Subcutaneous abdominal adipose tissue (tissue), 5 donors: ENCODE data around the gene LGALS8.
"Not testable (repeated sequence)": the region's sequence is repeated elsewhere in the genome, so short reads cannot be mapped to it uniquely, and the experiment has no call there.

Source experiments
- H3K27ac ChIP-seq: one replicate; pipeline ENCODE4 v1.7.0; 2013; ENCODE audit warnings: low read depth, mild to moderate bottlenecking, inconsistent platforms, low read length, moderate library complexity
- H3K27me3 ChIP-seq, 5 donors: one replicate each; pipeline ENCODE4 v1.7.0; 2013; ENCODE audit warnings: low read length in 5 of 5, inconsistent platforms in 1 of 5; ENCODE audit not compliant: control insufficient read depth in 5 of 5, insufficient read depth in 4 of 5
- H3K36me3 ChIP-seq, 5 donors: one replicate each; pipeline ENCODE4 v1.7.0; 2013; ENCODE audit warnings: low read length in 5 of 5; ENCODE audit not compliant: control insufficient read depth in 5 of 5, insufficient read depth in 5 of 5
- H3K4me1 ChIP-seq, 5 donors: one replicate each; pipeline ENCODE4 v1.7.0; 2013; ENCODE audit warnings: low read length in 5 of 5, mild to moderate bottlenecking in 3 of 5, moderate library complexity in 1 of 5; ENCODE audit not compliant: control insufficient read depth in 5 of 5, insufficient read depth in 5 of 5
- H3K4me3 ChIP-seq, 5 donors: one replicate each; pipeline ENCODE4 v1.7.0; 2013; ENCODE audit warnings: low read length in 5 of 5, low read depth in 1 of 5
- H3K9ac ChIP-seq, 5 donors: one replicate each; pipeline ENCODE4 v1.7.0; 2013; ENCODE audit warnings: low read length in 5 of 5, mild to moderate bottlenecking in 4 of 5, moderate library complexity in 3 of 5
- H3K9me3 ChIP-seq, 5 donors: one replicate each; pipeline ENCODE4 v1.7.0; 2013; ENCODE audit warnings: low read length in 5 of 5; ENCODE audit not compliant: control insufficient read depth in 5 of 5
- donor health status: healthy.
- donor health status: healthy.
- donor health status: healthy.
- donor health status: healthy.
- donor health status: healthy.

LGALS8 gene

GRCh38 chr1:236494082-236494481 lies 29.7 kb upstream of the LGALS8 start:
- no peak overlapping the region for H3K9ac ChIP-seq
- H3K27ac ChIP-seq, result no peak overlapping the region
- H3K36me3 ChIP-seq, result no peaks in the 10 kb centered on the region
- H3K4me3 ChIP-seq, result no peak overlapping the region
- H3K9me3 ChIP-seq, result no peaks in the 10 kb centered on the region
- H3K27me3 ChIP-seq, result peaks cover 0 to 2% (median 0%) of the 10 kb centered on the region in 5 donors
- peaks cover 0 to 12% (median 3%) of the 10 kb centered on the region in 5 donors for H3K4me1 ChIP-seq

- H3K9me3 ChIP-seq, result no peaks in the 10 kb centered on the region
- H3K9ac ChIP-seq, result no peak overlapping the region
- peaks cover 0 to 12% (median 3%) of the 10 kb centered on the region in 5 donors for H3K4me1 ChIP-seq
- H3K27me3 ChIP-seq, result peaks cover 0 to 2% (median 0%) of the 10 kb centered on the region in 5 donors
- no peak overlapping the region for H3K4me3 ChIP-seq
- H3K36me3 ChIP-seq, result no peaks in the 10 kb centered on the region
- no peak overlapping the region for H3K27ac ChIP-seq
Observed at GRCh38 chr1:236494586-236495466, 29.0 kb upstream of the LGALS8 start.

- Histone ChIP-seq H3K9me3 (no peaks in the 10 kb centered on the region), H3K4me1 (peaks cover 0 to 10% (median 3%) of the 10 kb centered on the region in 5 donors), H3K27me3 (peaks cover 0 to 2% (median 0%) of the 10 kb centered on the region in 5 donors), H3K9ac (no peak overlapping the region), H3K27ac (no peak overlapping the region), H3K36me3 (no peaks in the 10 kb centered on the region), H3K4me3 (no peak overlapping the region)
Observed at GRCh38 chr1:236495467-236496112, 28.2 kb upstream of the LGALS8 start.

- H3K27me3 ChIP-seq, result no peaks in the 10 kb centered on the region
- no peaks in the 10 kb centered on the region for H3K9me3 ChIP-seq
- no peak overlapping the region for H3K9ac ChIP-seq
- H3K4me1 ChIP-seq, result peaks cover 0 to 14% (median 5%) of the 10 kb centered on the region in 5 donors
- H3K36me3 ChIP-seq, result no peaks in the 10 kb centered on the region
- no peak overlapping the region for H3K27ac ChIP-seq
- no peak overlapping the region for H3K4me3 ChIP-seq
Observed at GRCh38 chr1:236497908-236498307, 25.9 kb upstream of the LGALS8 start.

GRCh38 chr1:236501093-236501492 lies 22.7 kb upstream of the LGALS8 start:
- no peaks in the 10 kb centered on the region for H3K9me3 ChIP-seq
- no peak overlapping the region for H3K27ac ChIP-seq
- H3K4me1 ChIP-seq, result peaks cover 0 to 18% (median 10%) of the 10 kb centered on the region in 5 donors
- no peaks in the 10 kb centered on the region for H3K36me3 ChIP-seq
- H3K27me3 ChIP-seq, result no peaks in the 10 kb centered on the region
- H3K4me3 ChIP-seq, result no peak overlapping the region
- H3K9ac ChIP-seq, result no peak overlapping the region

- H3K9me3 ChIP-seq, result no peaks in the 10 kb centered on the region
- peak overlapping the region in 3 of 5 donors; percentile 10 to 82 (median 72) for H3K9ac ChIP-seq
- no peaks in the 10 kb centered on the region for H3K36me3 ChIP-seq
- H3K4me1 ChIP-seq, result peaks cover 0 to 24% (median 10%) of the 10 kb centered on the region in 5 donors
- peak overlapping the region; percentile 50 to 71 (median 61) for H3K4me3 ChIP-seq
- H3K27ac ChIP-seq, result peak overlapping the region; percentile 97
- no peaks in the 10 kb centered on the region for H3K27me3 ChIP-seq
Observed at GRCh38 chr1:236502579-236502971, 21.2 kb upstream of the LGALS8 start.

- Histone ChIP-seq H3K36me3 (no peaks in the 10 kb centered on the region), H3K27ac (peak overlapping the region; percentile 97), H3K27me3 (no peaks in the 10 kb centered on the region), H3K9ac (peak overlapping the region; percentile 10 to 82 (median 71)), H3K4me1 (peaks cover 0 to 24% (median 10%) of the 10 kb centered on the region in 5 donors), H3K4me3 (peak overlapping the region; percentile 50 to 71 (median 61)), H3K9me3 (no peaks in the 10 kb centered on the region)
Observed at GRCh38 chr1:236502972-236503639, 20.7 kb upstream of the LGALS8 start.

GRCh38 chr1:236504338-236504737 lies 19.4 kb upstream of the LGALS8 start:
- H3K4me3 ChIP-seq, H3K27me3 ChIP-seq, H3K27ac ChIP-seq, H3K9me3 ChIP-seq, H3K9ac ChIP-seq, H3K36me3 ChIP-seq: not testable (repeated sequence)
- peaks cover 0 to 24% (median 10%) of the 10 kb centered on the region in 5 donors for H3K4me1 ChIP-seq

- no peak overlapping the region for H3K4me3 ChIP-seq
- H3K36me3 ChIP-seq, result no peaks in the 10 kb centered on the region
- H3K27ac ChIP-seq, result no peak overlapping the region
- no peak overlapping the region for H3K9ac ChIP-seq
- no peaks in the 10 kb centered on the region for H3K27me3 ChIP-seq
- H3K4me1 ChIP-seq, result peaks cover 0 to 20% (median 10%) of the 10 kb centered on the region in 5 donors
- H3K9me3 ChIP-seq, result no peaks in the 10 kb centered on the region
Observed at GRCh38 chr1:236507022-236507700, 16.6 kb upstream of the LGALS8 start.
